Measurements from ENCODE around the gene THUMPD3.

Gene THUMPD3

DNA sequence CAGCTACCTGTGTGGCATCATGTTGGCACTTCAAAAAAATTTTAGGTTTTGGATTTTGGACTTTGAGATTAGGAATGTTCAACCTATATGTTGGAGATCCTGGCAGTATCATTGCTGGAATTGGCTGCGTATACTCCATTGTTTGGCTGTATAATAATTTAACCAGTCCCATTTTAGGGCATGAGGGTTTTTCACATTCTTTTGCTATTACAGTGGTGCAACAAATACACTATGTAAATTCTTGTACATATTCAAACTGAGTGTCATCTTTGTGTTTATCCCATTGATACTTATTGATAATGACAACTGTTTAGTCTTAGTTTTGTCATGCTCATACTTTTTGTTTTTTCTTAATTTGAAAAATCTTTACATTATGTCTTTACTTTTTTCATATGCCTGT lies 6.7 kb downstream of the THUMPD3 start:
- DNase-seq, result no peak

DNA sequence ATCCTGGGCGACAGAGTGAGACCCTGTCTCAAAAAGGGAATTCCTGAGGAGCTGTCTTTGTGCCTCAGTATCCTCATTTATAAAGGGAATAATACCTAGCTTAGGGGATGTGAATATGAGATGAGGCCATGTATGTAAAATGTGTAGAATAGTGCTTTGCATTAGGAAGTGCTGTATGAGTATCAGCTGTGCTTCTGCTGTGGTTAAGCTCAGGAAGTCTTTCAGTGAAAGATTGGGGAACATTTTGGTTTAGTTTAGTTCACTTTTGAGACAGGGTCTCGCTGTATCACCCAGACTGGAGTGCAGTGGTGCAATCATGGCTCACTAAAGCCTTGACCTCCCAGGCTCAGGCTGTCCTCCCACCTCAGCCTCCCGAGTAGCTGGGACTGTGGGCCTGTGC lies 10.6 kb downstream of the THUMPD3 start:
- no peak for DNase-seq

GRCh38 chr3:9377981-9378380 lies 15.1 kb downstream of the THUMPD3 start:
- no peak for DNase-seq

- DNase-seq, result no peak
These were observed 16.5 kb downstream of the THUMPD3 start for GRCh38 chr3:9379327-9379726.

DNA sequence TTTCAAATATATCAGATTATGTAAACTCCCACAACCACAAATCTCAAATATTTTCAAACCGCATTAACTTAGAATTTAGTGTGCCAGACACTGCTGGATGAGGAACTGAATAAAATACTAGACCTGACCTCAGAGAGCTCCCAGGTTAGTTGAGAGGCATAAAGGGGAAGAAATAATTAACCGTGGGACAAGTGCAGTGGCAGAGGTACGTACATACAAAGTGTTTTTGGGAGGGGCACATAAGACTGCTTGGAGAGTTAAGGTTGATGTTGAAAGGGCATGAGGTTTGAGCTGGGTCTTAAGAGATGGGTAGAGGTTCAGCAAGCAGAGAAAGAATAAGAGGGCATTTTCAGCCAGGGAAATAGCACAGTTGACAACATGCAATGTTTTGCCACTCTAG lies 17.2 kb downstream of the THUMPD3 start:
- DNase-seq, result no peak

GRCh38 chr3:9384141-9384828 lies 21.4 kb downstream of the THUMPD3 start:
- no peak for DNase-seq

GRCh38 chr3:9385187-9386077 lies 22.6 kb downstream of the THUMPD3 start:
- no peak for DNase-seq

GRCh38 chr3:9386078-9386459 lies 23.2 kb downstream of the THUMPD3 start:
- DNase-seq, result no peak

GRCh38 chr3:9386501-9387321 lies 23.9 kb downstream of the THUMPD3 start:
- DNase-seq, result no peak

GRCh38 chr3:9387322-9387655 lies 24.4 kb downstream of the THUMPD3 start:
- no peak for DNase-seq

DNA sequence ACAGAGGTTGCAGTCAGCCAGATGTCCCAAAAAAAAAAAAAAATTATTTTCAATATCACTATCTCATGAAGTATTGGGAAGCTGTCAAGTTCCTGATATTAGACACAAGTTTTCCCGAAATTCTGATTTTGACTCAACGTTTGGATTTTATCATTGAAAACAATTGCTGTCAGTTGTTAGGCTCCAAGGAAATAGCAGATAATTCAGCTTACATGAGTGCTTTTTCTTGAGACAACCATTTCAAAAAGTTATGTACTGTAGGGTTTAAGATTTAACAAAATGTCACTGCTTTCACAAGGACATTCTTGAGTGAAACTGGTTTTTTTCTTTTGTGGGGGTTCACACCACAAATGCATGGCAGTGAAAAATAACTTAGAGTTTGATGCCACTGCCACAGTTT lies 25.3 kb downstream of the THUMPD3 start:
- DNase-seq, result no peak

- DNase-seq, result no peak
These were observed 25.9 kb downstream of the THUMPD3 start for GRCh38 chr3:9388562-9389272.

GRCh38 chr3:9390265-9390888 lies 27.5 kb downstream of the THUMPD3 start:
- DNase-seq, result no peak

- DNase-seq, result no peak
These were observed 29.2 kb downstream of the THUMPD3 start for GRCh38 chr3:9392041-9392440.

GRCh38 chr3:9395570-9396300 lies 32.9 kb downstream of the THUMPD3 start:
- peak; percentile 10 for DNase-seq

DNA sequence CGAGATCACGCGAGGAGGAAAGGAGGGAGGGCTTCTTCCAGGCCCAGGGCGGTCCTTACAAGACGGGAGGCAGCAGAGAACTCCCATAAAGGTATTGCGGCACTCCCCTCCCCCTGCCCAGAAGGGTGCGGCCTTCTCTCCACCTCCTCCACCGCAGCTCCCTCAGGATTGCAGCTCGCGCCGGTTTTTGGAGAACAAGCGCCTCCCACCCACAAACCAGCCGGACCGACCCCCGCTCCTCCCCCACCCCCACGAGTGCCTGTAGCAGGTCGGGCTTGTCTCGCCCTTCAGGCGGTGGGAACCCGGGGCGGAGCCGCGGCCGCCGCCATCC lies 33.4 kb downstream of the THUMPD3 start:
- DNase-seq, result peak; percentile 97

DNA sequence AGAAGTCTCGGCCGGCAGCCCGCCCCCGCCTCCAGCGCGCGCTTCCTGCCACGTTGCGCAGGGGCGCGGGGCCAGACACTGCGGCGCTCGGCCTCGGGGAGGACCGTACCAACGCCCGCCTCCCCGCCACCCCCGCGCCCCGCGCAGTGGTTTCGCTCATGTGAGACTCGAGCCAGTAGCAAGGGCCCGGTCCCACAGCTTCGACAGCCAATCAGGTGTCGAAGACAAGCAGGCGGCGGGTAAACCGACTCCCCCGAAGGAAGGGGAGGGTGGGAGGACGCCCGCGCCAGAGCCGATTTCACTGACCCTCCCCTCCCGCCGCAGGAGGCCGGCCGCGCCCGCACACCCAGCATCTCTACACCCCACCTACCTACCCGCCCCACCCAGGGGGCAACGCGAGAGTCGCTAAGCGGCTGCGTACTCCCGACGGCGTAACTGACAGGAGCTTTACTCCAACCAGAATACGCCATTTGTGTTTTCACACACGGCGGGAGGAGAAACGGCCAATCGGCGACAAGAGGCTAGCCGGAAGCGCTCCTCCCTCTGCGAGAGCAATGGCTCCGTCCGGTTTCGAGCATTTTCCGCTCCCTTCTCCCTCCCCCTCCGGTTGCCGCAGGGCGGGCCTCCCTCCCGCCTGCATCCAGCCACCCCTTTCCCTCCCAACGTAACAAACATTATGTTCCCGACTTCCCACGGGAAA lies 33.9 kb downstream of the THUMPD3 start:
- DNase-seq, result peak; percentile 98

GRCh38 chr3:9397332-9397905 lies 34.6 kb downstream of the THUMPD3 start, which contains the start of gene SETD5:
SETD5 (plus strand) TSS chr3:9397615; CDS start chr3:9428939, 31,324 bp downstream.
- DNase-seq, result peak; percentile 95

- DNase-seq, result peak; percentile 79
These were observed 35.2 kb downstream of the THUMPD3 start for GRCh38 chr3:9397906-9398699.
